SK-N-SH treated with all-trans-retinoic acid at 6 μM for 48 hours (cell line): Measurements from ENCODE around the gene HDC.

Experiments used
- ATAC-seq: fragments of 200-7000 bp; cut with Tn5 transposase; 3 replicates; pipeline ENCODE4 v1.9.1; 2020; ENCODE audit warnings: mild to moderate bottlenecking, moderate library complexity
- ARNTL ChIP-seq: fragments of 450-650 bp; formaldehyde crosslinking; IDR thresholded peaks from 2 replicates; pipeline ENCODE4 v1.5.0; 2020; ENCODE audit warnings: low read depth, mild to moderate bottlenecking, moderate library complexity, borderline replicate concordance
- BACH2 ChIP-seq: fragments of 250-450 bp; sonication (Bioruptor Pico); IDR thresholded peaks from 2 replicates; pipeline ENCODE4 v1.9.0; 2021; ENCODE audit warnings: mild to moderate bottlenecking, borderline replicate concordance
- CSDC2 ChIP-seq: fragments of 250-450 bp; sonication (Bioruptor Pico); IDR thresholded peaks from 2 replicates; pipeline ENCODE4 v1.5.0; 2020; ENCODE audit warnings: mild to moderate bottlenecking, moderate library complexity
- ESRRG ChIP-seq: fragments of 250-450 bp; sonication (Bioruptor Pico); IDR thresholded peaks from 2 replicates; pipeline ENCODE4 v1.6.1; 2021; ENCODE audit warnings: mild to moderate bottlenecking
- GLIS3 ChIP-seq: fragments of 250-450 bp; sonication (Bioruptor Pico); IDR thresholded peaks from 2 replicates; pipeline ENCODE4 v1.5.0; 2020; ENCODE audit warnings: mild to moderate bottlenecking, moderate library complexity
- ISL1 ChIP-seq: fragments of 250-450 bp; sonication (Bioruptor Pico); IDR thresholded peaks from 2 replicates; pipeline ENCODE4 v2.1.2; 2022; ENCODE audit warnings: mild to moderate bottlenecking, moderate library complexity
- OSR1 ChIP-seq: fragments of 250-450 bp; sonication (Bioruptor Pico); IDR thresholded peaks from 2 replicates; pipeline ENCODE4 v1.8.0; 2022; ENCODE audit warnings: moderate library complexity, mild to moderate bottlenecking, inconsistent platforms
- PPARA ChIP-seq: fragments of 250-450 bp; sonication (Bioruptor Pico); IDR thresholded peaks from 2 replicates; pipeline ENCODE4 v1.5.0; 2020; ENCODE audit warnings: mild to moderate bottlenecking, borderline replicate concordance
- RARB ChIP-seq: fragments of 250-450 bp; sonication (Bioruptor Pico); IDR thresholded peaks from 2 replicates; pipeline ENCODE4 v1.8.0; 2021; ENCODE audit warnings: mild to moderate bottlenecking, moderate library complexity
- SNAI2 ChIP-seq: fragments of 250-450 bp; sonication (Bioruptor Pico); IDR thresholded peaks from 2 replicates; pipeline ENCODE4 v1.5.0; 2020; ENCODE audit warnings: mild to moderate bottlenecking, moderate library complexity
- TCF4 ChIP-seq: fragments of 250-450 bp; sonication (Bioruptor Pico); IDR thresholded peaks from 2 replicates; pipeline ENCODE4 v1.8.0; 2021; ENCODE audit warnings: mild to moderate bottlenecking, moderate library complexity, borderline replicate concordance
- ZC3H10 ChIP-seq: fragments of 250-450 bp; sonication (Bioruptor Pico); IDR thresholded peaks from 2 replicates; pipeline ENCODE4 v1.5.1; 2021; ENCODE audit warnings: mild to moderate bottlenecking, moderate library complexity
- ZFP3 ChIP-seq: fragments of 250-450 bp; sonication (Bioruptor Pico); IDR thresholded peaks from 2 replicates; pipeline ENCODE4 v1.5.0; 2020; ENCODE audit warnings: mild to moderate bottlenecking, moderate library complexity
- ZFP30 ChIP-seq: fragments of 450-650 bp; formaldehyde crosslinking; IDR thresholded peaks from 2 replicates; pipeline ENCODE4 v1.5.0; 2022; ENCODE audit warnings: mild to moderate bottlenecking, moderate library complexity
- ZNF565 ChIP-seq: fragments of 450-650 bp; formaldehyde crosslinking; conservative IDR thresholded peaks from 2 replicates; pipeline ENCODE4 v1.5.0; 2020; ENCODE audit warnings: low read depth, mild to moderate bottlenecking, moderate library complexity
- ZNF70 ChIP-seq: fragments of 450-650 bp; formaldehyde crosslinking; IDR thresholded peaks from 2 replicates; pipeline ENCODE4 v1.5.0; 2020; ENCODE audit warnings: mild to moderate bottlenecking, moderate library complexity
- ZNF8 ChIP-seq: fragments of 450-650 bp; formaldehyde crosslinking; IDR thresholded peaks from 2 replicates; pipeline ENCODE4 v1.5.0; 2020; ENCODE audit warnings: mild to moderate bottlenecking, moderate library complexity
- TF ChIP-seq, protein P1 (sequence below): fragments of 250-450 bp; sonication (Bioruptor Pico); IDR thresholded peaks from 2 replicates; pipeline ENCODE4 v1.5.1; 2020; ENCODE audit warnings: low read depth, mild to moderate bottlenecking, moderate library complexity
- TF ChIP-seq, protein P2 (sequence below): fragments of 250-450 bp; sonication (Bioruptor Pico); IDR thresholded peaks from 2 replicates; pipeline ENCODE4 v1.8.0; 2020; ENCODE audit warnings: mild to moderate bottlenecking, moderate library complexity, borderline replicate concordance
- TF ChIP-seq, protein P3 (sequence below): fragments of 250-450 bp; sonication (Bioruptor Pico); IDR thresholded peaks from 2 replicates; pipeline ENCODE4 v1.8.0; 2021; ENCODE audit warnings: low read depth, mild to moderate bottlenecking, moderate library complexity, borderline replicate concordance
- TF ChIP-seq, protein P4 (sequence below): fragments of 250-450 bp; sonication (Bioruptor Pico); IDR thresholded peaks from 2 replicates; pipeline ENCODE4 v1.5.1; 2021; ENCODE audit warnings: mild to moderate bottlenecking, moderate library complexity

Gene HDC

DNA sequence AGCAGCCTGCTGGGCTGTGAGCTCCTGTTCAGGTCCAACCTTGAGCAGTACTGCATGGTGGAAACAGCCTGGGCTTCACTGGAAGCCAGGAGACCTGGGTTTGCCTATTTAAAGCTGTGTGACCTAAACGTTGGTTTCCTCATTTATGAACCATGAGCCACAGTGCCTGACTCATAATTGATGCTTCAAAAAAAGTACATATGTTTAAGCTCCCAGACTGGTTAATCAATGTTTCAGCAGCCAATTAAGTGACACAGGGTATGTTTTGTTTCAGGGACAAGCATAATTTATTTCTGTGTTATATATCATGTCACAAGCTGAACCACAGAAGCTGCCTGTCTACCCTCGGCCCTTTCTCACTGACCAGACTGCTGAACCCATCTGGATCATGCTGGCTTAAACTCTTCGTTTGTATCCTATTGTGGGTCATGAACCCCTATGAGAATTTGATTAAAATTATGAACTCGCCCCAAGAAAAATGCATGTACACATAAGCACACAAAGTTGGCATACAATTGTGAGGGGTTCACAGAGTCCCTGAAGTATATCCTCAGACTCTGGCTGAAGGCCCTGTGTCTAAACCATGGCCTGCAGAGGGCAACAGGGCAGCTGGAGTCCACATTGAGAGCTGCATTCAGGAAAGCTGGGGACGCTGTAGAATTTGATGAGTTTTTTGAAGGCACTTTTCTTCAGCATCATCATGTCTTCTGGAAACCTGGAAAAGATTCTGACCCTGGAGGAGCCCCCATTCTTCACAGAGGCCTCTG lies 23.7 kb downstream of the HDC start:
- ATAC-seq, result 0 out of 3 replicates have a peak, but pooled peaks have one; percentile 36
- TF ChIP-seq ARNTL (no peak), OSR1 (CRISPR knock-in tag) (no peak), ZNF70 (no peak), GLIS3 (CRISPR knock-in tag) (no peak), ZNF565 (CRISPR knock-in tag) (no peak), ZFP3 (CRISPR knock-in tag) (no peak), SNAI2 (no peak), BACH2 (CRISPR knock-in tag) (no peak), ESRRG (no peak), RARB (CRISPR knock-in tag) (no peak), ZNF8 (CRISPR knock-in tag) (no peak), TCF4 (no peak)
- TF ChIP-seq, protein P1, sequence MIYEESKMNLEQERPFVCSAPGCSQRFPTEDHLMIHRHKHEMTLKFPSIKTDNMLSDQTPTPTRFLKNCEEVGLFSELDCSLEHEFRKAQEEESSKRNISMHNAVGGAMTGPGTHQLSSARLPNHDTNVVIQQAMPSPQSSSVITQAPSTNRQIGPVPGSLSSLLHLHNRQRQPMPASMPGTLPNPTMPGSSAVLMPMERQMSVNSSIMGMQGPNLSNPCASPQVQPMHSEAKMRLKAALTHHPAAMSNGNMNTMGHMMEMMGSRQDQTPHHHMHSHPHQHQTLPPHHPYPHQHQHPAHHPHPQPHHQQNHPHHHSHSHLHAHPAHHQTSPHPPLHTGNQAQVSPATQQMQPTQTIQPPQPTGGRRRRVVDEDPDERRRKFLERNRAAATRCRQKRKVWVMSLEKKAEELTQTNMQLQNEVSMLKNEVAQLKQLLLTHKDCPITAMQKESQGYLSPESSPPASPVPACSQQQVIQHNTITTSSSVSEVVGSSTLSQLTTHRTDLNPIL (CRISPR knock-in tag), result no peak
- TF ChIP-seq, protein P2, sequence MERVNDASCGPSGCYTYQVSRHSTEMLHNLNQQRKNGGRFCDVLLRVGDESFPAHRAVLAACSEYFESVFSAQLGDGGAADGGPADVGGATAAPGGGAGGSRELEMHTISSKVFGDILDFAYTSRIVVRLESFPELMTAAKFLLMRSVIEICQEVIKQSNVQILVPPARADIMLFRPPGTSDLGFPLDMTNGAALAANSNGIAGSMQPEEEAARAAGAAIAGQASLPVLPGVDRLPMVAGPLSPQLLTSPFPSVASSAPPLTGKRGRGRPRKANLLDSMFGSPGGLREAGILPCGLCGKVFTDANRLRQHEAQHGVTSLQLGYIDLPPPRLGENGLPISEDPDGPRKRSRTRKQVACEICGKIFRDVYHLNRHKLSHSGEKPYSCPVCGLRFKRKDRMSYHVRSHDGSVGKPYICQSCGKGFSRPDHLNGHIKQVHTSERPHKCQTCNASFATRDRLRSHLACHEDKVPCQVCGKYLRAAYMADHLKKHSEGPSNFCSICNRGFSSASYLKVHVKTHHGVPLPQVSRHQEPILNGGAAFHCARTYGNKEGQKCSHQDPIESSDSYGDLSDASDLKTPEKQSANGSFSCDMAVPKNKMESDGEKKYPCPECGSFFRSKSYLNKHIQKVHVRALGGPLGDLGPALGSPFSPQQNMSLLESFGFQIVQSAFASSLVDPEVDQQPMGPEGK (CRISPR knock-in tag), result no peak
- TF ChIP-seq, protein P3, sequence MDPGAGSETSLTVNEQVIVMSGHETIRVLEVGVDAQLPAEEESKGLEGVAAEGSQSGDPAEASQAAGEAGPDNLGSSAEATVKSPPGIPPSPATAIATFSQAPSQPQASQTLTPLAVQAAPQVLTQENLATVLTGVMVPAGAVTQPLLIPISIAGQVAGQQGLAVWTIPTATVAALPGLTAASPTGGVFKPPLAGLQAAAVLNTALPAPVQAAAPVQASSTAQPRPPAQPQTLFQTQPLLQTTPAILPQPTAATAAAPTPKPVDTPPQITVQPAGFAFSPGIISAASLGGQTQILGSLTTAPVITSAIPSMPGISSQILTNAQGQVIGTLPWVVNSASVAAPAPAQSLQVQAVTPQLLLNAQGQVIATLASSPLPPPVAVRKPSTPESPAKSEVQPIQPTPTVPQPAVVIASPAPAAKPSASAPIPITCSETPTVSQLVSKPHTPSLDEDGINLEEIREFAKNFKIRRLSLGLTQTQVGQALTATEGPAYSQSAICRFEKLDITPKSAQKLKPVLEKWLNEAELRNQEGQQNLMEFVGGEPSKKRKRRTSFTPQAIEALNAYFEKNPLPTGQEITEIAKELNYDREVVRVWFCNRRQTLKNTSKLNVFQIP, result no peak

DNA sequence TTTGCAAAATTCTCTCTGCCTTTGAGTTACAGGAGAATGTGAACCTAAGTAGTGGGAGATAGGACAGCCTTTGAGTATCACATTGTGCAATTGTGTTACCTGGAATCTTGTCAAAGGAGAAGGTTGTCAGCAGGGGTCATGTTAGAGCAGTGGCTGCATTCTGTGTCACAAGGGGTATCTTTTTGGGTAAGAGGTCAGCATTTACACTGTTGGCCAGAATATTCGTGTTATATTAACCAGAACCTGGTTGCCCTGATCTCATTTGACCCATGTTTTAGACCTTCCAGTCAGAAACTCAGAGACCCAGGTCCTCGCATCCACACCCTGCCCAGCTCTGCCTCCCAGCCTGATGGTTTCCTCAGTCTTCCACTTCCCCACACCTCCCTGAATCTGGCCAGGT lies 27.3 kb downstream of the HDC start:
- no peak for TF ChIP-seq SNAI2
- TF ChIP-seq ZNF8 (CRISPR knock-in tag), result no peak
- TF ChIP-seq OSR1 (CRISPR knock-in tag), result no peak
- TF ChIP-seq ZFP30 (CRISPR knock-in tag), result no peak
- TF ChIP-seq RARB (CRISPR knock-in tag), result no peak
- no peak for TF ChIP-seq ZNF70
- no peak for TF ChIP-seq CSDC2 (CRISPR knock-in tag)
- no peak for TF ChIP-seq TCF4
- TF ChIP-seq, protein P1 (CRISPR knock-in tag), result no peak
- TF ChIP-seq ISL1 (CRISPR knock-in tag), result no peak
- no peak for TF ChIP-seq ESRRG
- TF ChIP-seq, protein P4, sequence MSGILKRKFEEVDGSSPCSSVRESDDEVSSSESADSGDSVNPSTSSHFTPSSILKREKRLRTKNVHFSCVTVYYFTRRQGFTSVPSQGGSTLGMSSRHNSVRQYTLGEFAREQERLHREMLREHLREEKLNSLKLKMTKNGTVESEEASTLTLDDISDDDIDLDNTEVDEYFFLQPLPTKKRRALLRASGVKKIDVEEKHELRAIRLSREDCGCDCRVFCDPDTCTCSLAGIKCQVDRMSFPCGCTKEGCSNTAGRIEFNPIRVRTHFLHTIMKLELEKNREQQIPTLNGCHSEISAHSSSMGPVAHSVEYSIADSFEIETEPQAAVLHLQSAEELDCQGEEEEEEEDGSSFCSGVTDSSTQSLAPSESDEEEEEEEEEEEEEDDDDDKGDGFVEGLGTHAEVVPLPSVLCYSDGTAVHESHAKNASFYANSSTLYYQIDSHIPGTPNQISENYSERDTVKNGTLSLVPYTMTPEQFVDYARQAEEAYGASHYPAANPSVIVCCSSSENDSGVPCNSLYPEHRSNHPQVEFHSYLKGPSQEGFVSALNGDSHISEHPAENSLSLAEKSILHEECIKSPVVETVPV (CRISPR knock-in tag), result no peak
- no peak for TF ChIP-seq ZFP3 (CRISPR knock-in tag)
- TF ChIP-seq, all 23 proteins: peak for 0
- ATAC-seq, result no peak

DNA sequence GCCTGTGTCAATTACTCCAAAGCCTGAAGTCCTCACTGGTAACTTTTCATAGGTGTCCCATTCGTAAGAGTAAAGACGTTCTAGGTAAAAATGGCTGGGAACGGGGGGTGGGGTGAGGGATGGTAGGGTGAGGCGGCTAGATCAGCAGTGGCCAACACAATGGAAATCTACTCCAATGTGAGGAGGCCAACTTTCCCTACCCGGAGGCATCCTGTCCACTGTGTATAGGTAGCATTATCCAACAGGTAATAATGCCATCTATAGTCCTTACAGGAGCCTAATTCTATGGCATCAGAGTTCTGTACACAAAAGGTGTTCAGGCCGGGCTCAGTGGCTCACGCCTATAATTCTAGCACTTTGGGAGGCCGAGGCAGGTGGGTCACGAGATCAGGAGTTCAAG lies 29.1 kb downstream of the HDC start:
- ATAC-seq, result no peak
- no peak for TF ChIP-seq ISL1 (CRISPR knock-in tag)
- TF ChIP-seq, protein P4 (CRISPR knock-in tag), result no peak
- TF ChIP-seq ZNF565 (CRISPR knock-in tag), result no peak
- no peak for TF ChIP-seq ZFP30 (CRISPR knock-in tag)
- TF ChIP-seq, protein P3, result no peak
- no peak for TF ChIP-seq ESRRG
- no peak for TF ChIP-seq CSDC2 (CRISPR knock-in tag)
- no peak for TF ChIP-seq ARNTL
- TF ChIP-seq ZNF8 (CRISPR knock-in tag), result no peak
- TF ChIP-seq OSR1 (CRISPR knock-in tag), result no peak
- TF ChIP-seq, protein P1 (CRISPR knock-in tag), result no peak
- no peak for TF ChIP-seq PPARA (CRISPR knock-in tag)
- TF ChIP-seq RARB (CRISPR knock-in tag), result no peak
- TF ChIP-seq SNAI2, result no peak
- TF ChIP-seq BACH2 (CRISPR knock-in tag), result no peak
- no peak for TF ChIP-seq ZC3H10
